K562 (cell line): ENCODE measurements around the gene SUPT3H. TPM values are rescaled to one million over a fixed set of nuclear protein-coding genes. Genes with fewer than 3 reads are reported as not detected.

ENCODE experiments used
- ATAC-seq: fragments of 200-7000 bp; cut with Tn5 transposase; 3 replicates; pipeline ENCODE4 v1.9.1; 2020; ENCODE audit warnings: moderate library complexity
- BruUV-seq: library from RNA; stranded (reverse); fragments of 400-500 nt; replicated peaks from 2 replicates; lab custom pipeline; 2021; lab: Mats Ljungman, UMichigan
- CTCF ChIA-PET: fragments of 300-600 bp; formaldehyde crosslinking; extraction: SDS; loops from one replicate; lab custom pipeline; 2021; ENCODE audit warnings: low intra/inter-chr PET ratio; lab: Yijun Ruan, JAX
- POLR2A ChIA-PET: fragments of 300-600, 350-650 bp; sonication (Branson Sonifier 250); formaldehyde crosslinking; extraction: SDS; loops from one replicate; lab custom pipeline; 2021; ENCODE audit warnings: antibody characterized with exemption, inconsistent platforms; lab: Yijun Ruan, JAX
- DNase-seq, 4 experiments: peaks; one replicate each; pipeline versions ENCODE4 v3.0.0 to v3.0.0-alpha.2; 2011 to 2018; ENCODE audit warnings: low spot score in 3 of 4, mixed read lengths in 3 of 4; ENCODE audit errors: extremely low read depth in 1 of 4
- FAIRE-seq: peaks from 2 replicates; lab custom pipeline; 2011; peaks lifted over from hg19 to GRCh38; lab: Jason Lieb, UNC
- H2AFZ ChIP-seq: 2 replicates; pipeline ENCODE4 v1.6.0; 2011; ENCODE audit warnings: low read depth, low read length, control low read depth, inconsistent platforms
- H3K27ac ChIP-seq: fragments of 200-600 bp; 3 replicates; pipeline ENCODE4 v1.8.0; 2011; ENCODE audit warnings: low read depth, mild to moderate bottlenecking, control low read depth, inconsistent platforms, low read length, moderate library complexity, mixed read lengths; ENCODE audit errors: extremely low read depth
- H3K27me3 ChIP-seq, 2 experiments: fragments of 300-600 bp in 1 of 2; 2 replicates in 1 of 2; 3 replicates in 1 of 2; pipeline versions ENCODE4 v1.6.0 to v1.8.0; 2011; ENCODE audit warnings: inconsistent platforms in 2 of 2, low read length in 2 of 2, mild to moderate bottlenecking in 1 of 2, mixed read lengths in 1 of 2, moderate library complexity in 1 of 2; ENCODE audit not compliant: control insufficient read depth in 2 of 2, insufficient read depth in 2 of 2
- H3K36me3 ChIP-seq: fragments of 300-600 bp; 3 replicates; pipeline ENCODE4 v1.8.0; 2011; ENCODE audit warnings: mild to moderate bottlenecking, low read length, inconsistent platforms; ENCODE audit not compliant: control insufficient read depth, insufficient read depth
- H3K4me1 ChIP-seq, 2 experiments: fragments of 200-600 bp in 1 of 2; replicated peaks in 1 of 2; 2 replicates in 1 of 2; 3 replicates in 1 of 2; pipeline versions ENCODE4 v1.5.1 to v1.8.0; 2011; ENCODE audit warnings: inconsistent platforms in 2 of 2, low read length in 2 of 2, mild to moderate bottlenecking in 1 of 2, mixed read lengths in 1 of 2, moderate library complexity in 1 of 2; ENCODE audit not compliant: control insufficient read depth in 2 of 2, insufficient read depth in 2 of 2
- H3K4me2 ChIP-seq: 2 replicates; pipeline ENCODE4 v1.6.1; 2011; ENCODE audit warnings: low read length, control low read depth, inconsistent platforms, mixed read lengths; ENCODE audit not compliant: insufficient read depth
- H3K4me3 ChIP-seq: fragments of 200-600 bp; sonication (generic), shearing (Covaris generic); 2 replicates; pipeline ENCODE4 v1.5.1; 2016; ENCODE audit warnings: control low read depth, inconsistent platforms
- H3K79me2 ChIP-seq: fragments of 200-600 bp; 3 replicates; pipeline ENCODE4 v1.8.0; 2011; ENCODE audit warnings: low read length, inconsistent platforms; ENCODE audit not compliant: control insufficient read depth, insufficient read depth
- H3K9ac ChIP-seq, 2 experiments: 2 replicates each; pipeline versions ENCODE4 v1.6.0 to v1.6.1; 2011; ENCODE audit warnings: low read depth in 2 of 2, low read length in 2 of 2, control low read depth in 1 of 2, inconsistent platforms in 1 of 2, mild to moderate bottlenecking in 1 of 2, mixed read lengths in 1 of 2; ENCODE audit not compliant: insufficient read depth in 1 of 2
- H3K9me1 ChIP-seq: one replicate; pipeline ENCODE4 v1.6.0; 2011; ENCODE audit warnings: inconsistent platforms, mild to moderate bottlenecking, low read length, moderate library complexity; ENCODE audit not compliant: control insufficient read depth, insufficient read depth
- H3K9me3 ChIP-seq: replicated peaks from 2 replicates; pipeline ENCODE4 v1.5.1; 2011; ENCODE audit warnings: low read depth, low read length, inconsistent platforms; ENCODE audit not compliant: control insufficient read depth, insufficient read depth
- H4K20me1 ChIP-seq: replicated peaks from 2 replicates; pipeline ENCODE4 v1.6.1; 2011; ENCODE audit warnings: low read length, inconsistent platforms, mixed read lengths; ENCODE audit not compliant: control insufficient read depth, insufficient read depth
- CREBBP ChIP-seq: IDR thresholded peaks from one replicate; pipeline ENCODE4 v1.6.1; 2012; ENCODE audit warnings: low read depth, mild to moderate bottlenecking, control low read depth, inconsistent platforms, low read length
- HNRNPK ChIP-seq: fragments of 200-400 bp; formaldehyde crosslinking; IDR thresholded peaks from one replicate; pipeline ENCODE4 v1.6.1; 2018; ENCODE audit warnings: mild to moderate bottlenecking, low read depth, low read length; ENCODE audit not compliant: poor library complexity, severe bottlenecking
- NFE2 ChIP-seq: IDR thresholded peaks from 2 replicates; pipeline ENCODE4 v1.6.1; 2014; ENCODE audit warnings: antibody characterized with exemption, low read depth
- PCBP2 ChIP-seq: fragments of 200-400 bp; formaldehyde crosslinking; IDR thresholded peaks from 2 replicates; pipeline ENCODE4 v1.6.1; 2018; ENCODE audit warnings: low read length, low read depth, mild to moderate bottlenecking, moderate library complexity; ENCODE audit not compliant: poor library complexity, severe bottlenecking
- ZC3H11A ChIP-seq: IDR thresholded peaks from 2 replicates; pipeline ENCODE4 v1.6.1; 2012; ENCODE audit warnings: low read depth, low read length, improper control_type of control experiment
- ZNF24 ChIP-seq: fragments of 450-650 bp; IDR thresholded peaks from 2 replicates; pipeline ENCODE4 v1.6.1; 2016
- WGBS: fragments of 100-300 bp; shearing (Covaris generic); methylation state at CpG from one replicate; pipeline ENCODE4 v1.1.6; 2016; ENCODE audit warnings: low coverage, mixed read lengths; ENCODE audit not compliant: insufficient coverage; ENCODE audit errors: missing lambda C conversion rate; 5-methylcytosine and 5-hydroxymethylcytosine counted together
- in situ Hi-C: fragments of 300-500 bp; cut with MboI; formaldehyde crosslinking; loops from 4 replicates; pipeline ENCODE4 v1.15.0; 2018; ENCODE audit warnings: inconsistent platforms, mixed read lengths
- intact Hi-C: fragments of 100-400 bp; cut with micrococcal nuclease; formaldehyde crosslinking; loops from 2 replicates; pipeline ENCODE4 v1.14.2; 2022
- polyA plus RNA-seq, 8 experiments: library from polyadenylated mRNA; depleted of rRNA in 4 of 8; stranded (reverse) in 5 of 8; unstranded in 3 of 8; fragments of >200 nt; fragmentation: Nextera tagmentation in 2 of 8; fragmentation: Illumina TruSeq in 1 of 8; extraction: Ambion mirVana in 2 of 8; extraction: Trizol in 1 of 8; gene quantifications; 2 replicates each; pipeline versions ENCODE4 v1.2.1 to v1.2.3, GENCODE V29; 2011 to 2014; ENCODE audit warnings: inconsistent platforms in 1 of 8, missing spikeins in 1 of 8
- total RNA-seq, 7 experiments: library from RNA; depleted of rRNA in 6 of 7; stranded (reverse); fragments of >200 nt in 6 of 7; fragmentation: Illumina TruSeq in 2 of 7; extraction: Trizol in 2 of 7; gene quantifications; 2 replicates each; pipeline versions ENCODE4 v1.2.1 to v1.2.3, GENCODE V29; 2011 to 2021; ENCODE audit warnings: low replicate concordance in 1 of 7
- TF ChIP-seq, protein P1 (sequence below): fragments of 450-650 bp; formaldehyde crosslinking; IDR thresholded peaks from 2 replicates; pipeline ENCODE4 v1.4.0; 2022; ENCODE audit warnings: missing genetic modification characterization
- TF ChIP-seq, protein P2 (sequence below): fragments of 450-650 bp; formaldehyde crosslinking; IDR thresholded peaks from 2 replicates; pipeline ENCODE4 v1.4.0; 2022; ENCODE audit warnings: missing genetic modification characterization
- TF ChIP-seq, protein P3 (sequence below): IDR thresholded peaks from 2 replicates; pipeline ENCODE4 v1.6.1; 2016; ENCODE audit warnings: missing genetic modification characterization, missing compliant biosample characterization
- TF ChIP-seq, protein P4 (sequence below): fragments of 450-650 bp; formaldehyde crosslinking; conservative IDR thresholded peaks from 2 replicates; pipeline ENCODE4 v1.4.0; 2022; ENCODE audit warnings: mild to moderate bottlenecking, missing genetic modification characterization

SUPT3H gene
- total and polyA plus RNA-seq, 9 of the 15 experiments (the other 6 are each of a cell fraction or from before 2014, with no cell fraction given): 7.2 to 16.3 (median 11.9) TPM

DNA sequence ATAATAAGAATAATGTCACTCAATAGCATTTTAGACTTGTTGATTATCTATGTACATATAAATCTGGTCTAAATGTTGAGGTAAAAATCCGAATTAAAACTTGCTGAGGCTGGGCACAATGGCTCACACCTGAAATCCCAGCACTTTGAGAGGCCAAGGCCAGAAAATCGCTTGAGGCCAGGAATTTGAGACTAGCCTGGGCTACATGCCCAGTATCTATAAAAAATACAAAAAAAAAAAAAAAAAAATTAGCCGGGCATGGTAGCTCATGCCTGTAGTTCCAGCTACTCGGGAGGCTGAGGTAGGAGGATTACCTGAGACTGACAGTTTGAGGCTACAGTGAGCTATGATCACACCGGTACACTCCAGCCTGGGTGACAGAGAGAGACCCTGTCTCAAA lies 34.2 kb upstream of the SUPT3H start:
- no peaks in the 10 kb centered on the region for H3K9me3 ChIP-seq
- no peak overlapping the region for H2AFZ ChIP-seq
- 41% methylated on average over 5 of the region's 5 CpGs for WGBS
- H3K4me1 ChIP-seq: no peaks in the 10 kb centered on the region; a peak in 1 of 5 replicates
- no peaks in the 10 kb centered on the region for H3K79me2 ChIP-seq
- H3K4me2 ChIP-seq: no peak overlapping the region
- no peak overlapping the region for H3K4me3 ChIP-seq
- in situ Hi-C loops (loop anchor here (10.0 kb wide), 1 partner anchor 747 kb away; no protein-coding TSS in a partner anchor), intact Hi-C loops (no loop called here)
- H3K36me3 ChIP-seq: no peaks in the 10 kb centered on the region
- no TSS peak for BruUV-seq
- DNase-seq: no peak
- H3K27ac ChIP-seq: no peak overlapping the region
- no peaks in the 10 kb centered on the region for H4K20me1 ChIP-seq
- no peak overlapping the region for H3K9ac ChIP-seq
- ChIA-PET CTCF (no interaction called here), POLR2A (no interaction called here)
- H3K27me3 ChIP-seq: 0 out of 5 replicates have a peak, but pooled peaks cover 0 to 3% of the 10 kb centered on the region in 2 experiments
- no peak for TF ChIP-seq ZNF24
- no peaks in the 10 kb centered on the region for H3K9me1 ChIP-seq
- ATAC-seq: no peak
- no peak for FAIRE-seq

DNA sequence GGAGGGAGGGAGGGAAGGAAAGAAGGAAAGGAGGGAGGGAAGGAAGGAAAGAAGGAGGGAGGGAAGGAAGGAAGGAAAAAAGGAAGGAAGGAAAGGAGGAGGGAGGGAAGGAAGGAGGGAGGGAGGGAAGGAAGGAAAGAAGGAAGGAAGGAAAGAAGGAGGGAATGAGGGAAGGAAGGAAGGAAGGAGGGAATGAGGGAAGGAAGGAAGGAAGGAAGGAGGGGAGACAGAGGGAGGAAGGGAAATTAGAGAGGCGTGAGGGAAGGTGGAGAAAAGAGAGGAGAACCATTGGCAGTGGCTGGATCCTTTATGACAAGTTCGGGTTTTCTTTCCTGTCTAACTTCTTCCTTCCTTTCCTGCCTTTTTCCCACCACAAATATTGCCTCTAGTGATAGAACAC lies 22.3 kb upstream of the SUPT3H start:
- intact Hi-C loops (no loop called here), in situ Hi-C loops (no loop called here)
- Histone ChIP-seq H4K20me1 (no peaks in the 10 kb centered on the region), H3K4me2 (no peak overlapping the region), H3K9me1 (no peaks in the 10 kb centered on the region), H3K4me3 (no peak overlapping the region), H2AFZ (no peak overlapping the region), H3K79me2 (no peaks in the 10 kb centered on the region), H3K27me3 (peaks cover 2 to 6% of the 10 kb centered on the region in 2 experiments; a peak in 2 of 5 replicates), H3K4me1 (no peaks in the 10 kb centered on the region), H3K36me3 (no peaks in the 10 kb centered on the region), H3K9ac (no peak overlapping the region), H3K9me3 (no peaks in the 10 kb centered on the region), H3K27ac (no peak overlapping the region)
- ATAC-seq: no peak
- no TSS peak for BruUV-seq
- WGBS: 0% methylated on average over 1 of the region's 2 CpGs
- no peak for FAIRE-seq
- POLR2A ChIA-PET: no interaction called here
- CTCF ChIA-PET: no interaction called here
- DNase-seq: no peak
- TF ChIP-seq, protein P1, sequence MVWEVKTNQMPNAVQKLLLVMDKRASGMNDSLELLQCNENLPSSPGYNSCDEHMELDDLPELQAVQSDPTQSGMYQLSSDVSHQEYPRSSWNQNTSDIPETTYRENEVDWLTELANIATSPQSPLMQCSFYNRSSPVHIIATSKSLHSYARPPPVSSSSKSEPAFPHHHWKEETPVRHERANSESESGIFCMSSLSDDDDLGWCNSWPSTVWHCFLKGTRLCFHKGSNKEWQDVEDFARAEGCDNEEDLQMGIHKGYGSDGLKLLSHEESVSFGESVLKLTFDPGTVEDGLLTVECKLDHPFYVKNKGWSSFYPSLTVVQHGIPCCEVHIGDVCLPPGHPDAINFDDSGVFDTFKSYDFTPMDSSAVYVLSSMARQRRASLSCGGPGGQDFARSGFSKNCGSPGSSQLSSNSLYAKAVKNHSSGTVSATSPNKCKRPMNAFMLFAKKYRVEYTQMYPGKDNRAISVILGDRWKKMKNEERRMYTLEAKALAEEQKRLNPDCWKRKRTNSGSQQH (CRISPR knock-in tag): peak; percentile 55; the same call in 1 of the 2 replicates
- TF ChIP-seq NFE2 (no peak), PCBP2 (peak; percentile 85), CREBBP (peak; percentile 23), HNRNPK (peak; percentile 76), ZC3H11A (no peak)
- TF ChIP-seq, protein P2, sequence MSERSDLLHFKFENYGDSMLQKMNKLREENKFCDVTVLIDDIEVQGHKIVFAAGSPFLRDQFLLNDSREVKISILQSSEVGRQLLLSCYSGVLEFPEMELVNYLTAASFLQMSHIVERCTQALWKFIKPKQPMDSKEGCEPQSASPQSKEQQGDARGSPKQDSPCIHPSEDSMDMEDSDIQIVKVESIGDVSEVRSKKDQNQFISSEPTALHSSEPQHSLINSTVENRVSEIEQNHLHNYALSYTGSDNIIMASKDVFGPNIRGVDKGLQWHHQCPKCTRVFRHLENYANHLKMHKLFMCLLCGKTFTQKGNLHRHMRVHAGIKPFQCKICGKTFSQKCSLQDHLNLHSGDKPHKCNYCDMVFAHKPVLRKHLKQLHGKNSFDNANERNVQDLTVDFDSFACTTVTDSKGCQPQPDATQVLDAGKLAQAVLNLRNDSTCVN (CRISPR knock-in tag): peak; percentile 77; the same call in 1 of the 2 replicates
- TF ChIP-seq, protein P3, sequence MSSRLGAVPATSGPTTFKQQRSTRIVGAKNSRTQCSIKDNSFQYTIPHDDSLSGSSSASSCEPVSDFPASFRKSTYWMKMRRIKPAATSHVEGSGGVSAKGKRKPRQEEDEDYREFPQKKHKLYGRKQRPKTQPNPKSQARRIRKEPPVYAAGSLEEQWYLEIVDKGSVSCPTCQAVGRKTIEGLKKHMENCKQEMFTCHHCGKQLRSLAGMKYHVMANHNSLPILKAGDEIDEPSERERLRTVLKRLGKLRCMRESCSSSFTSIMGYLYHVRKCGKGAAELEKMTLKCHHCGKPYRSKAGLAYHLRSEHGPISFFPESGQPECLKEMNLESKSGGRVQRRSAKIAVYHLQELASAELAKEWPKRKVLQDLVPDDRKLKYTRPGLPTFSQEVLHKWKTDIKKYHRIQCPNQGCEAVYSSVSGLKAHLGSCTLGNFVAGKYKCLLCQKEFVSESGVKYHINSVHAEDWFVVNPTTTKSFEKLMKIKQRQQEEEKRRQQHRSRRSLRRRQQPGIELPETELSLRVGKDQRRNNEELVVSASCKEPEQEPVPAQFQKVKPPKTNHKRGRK (tag): peak; percentile 79
- TF ChIP-seq, protein P4, sequence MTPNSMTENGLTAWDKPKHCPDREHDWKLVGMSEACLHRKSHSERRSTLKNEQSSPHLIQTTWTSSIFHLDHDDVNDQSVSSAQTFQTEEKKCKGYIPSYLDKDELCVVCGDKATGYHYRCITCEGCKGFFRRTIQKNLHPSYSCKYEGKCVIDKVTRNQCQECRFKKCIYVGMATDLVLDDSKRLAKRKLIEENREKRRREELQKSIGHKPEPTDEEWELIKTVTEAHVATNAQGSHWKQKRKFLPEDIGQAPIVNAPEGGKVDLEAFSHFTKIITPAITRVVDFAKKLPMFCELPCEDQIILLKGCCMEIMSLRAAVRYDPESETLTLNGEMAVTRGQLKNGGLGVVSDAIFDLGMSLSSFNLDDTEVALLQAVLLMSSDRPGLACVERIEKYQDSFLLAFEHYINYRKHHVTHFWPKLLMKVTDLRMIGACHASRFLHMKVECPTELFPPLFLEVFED: peak; percentile 74
